Hepatocyte (in vitro differentiated cells): Measurements from ENCODE around the gene CIAO2B.
"Not testable (repeated sequence)": the region's sequence is repeated elsewhere in the genome, so short reads cannot be mapped to it uniquely, and the experiment has no call there.

Experiments
- CTCF ChIP-seq: fragments of 200-600 bp; sonication (generic); IDR thresholded peaks from 2 replicates; pipeline ENCODE4 v1.5.1; 2016; ENCODE audit warnings: antibody characterized with exemption, mild to moderate bottlenecking; ENCODE audit not compliant: poor library complexity
- EZH2 ChIP-seq: fragments of 200-600 bp; sonication (generic); IDR thresholded peaks from 2 replicates; pipeline ENCODE4 v1.6.1; 2016; ENCODE audit warnings: antibody characterized with exemption, mild to moderate bottlenecking, borderline replicate concordance

DNA sequence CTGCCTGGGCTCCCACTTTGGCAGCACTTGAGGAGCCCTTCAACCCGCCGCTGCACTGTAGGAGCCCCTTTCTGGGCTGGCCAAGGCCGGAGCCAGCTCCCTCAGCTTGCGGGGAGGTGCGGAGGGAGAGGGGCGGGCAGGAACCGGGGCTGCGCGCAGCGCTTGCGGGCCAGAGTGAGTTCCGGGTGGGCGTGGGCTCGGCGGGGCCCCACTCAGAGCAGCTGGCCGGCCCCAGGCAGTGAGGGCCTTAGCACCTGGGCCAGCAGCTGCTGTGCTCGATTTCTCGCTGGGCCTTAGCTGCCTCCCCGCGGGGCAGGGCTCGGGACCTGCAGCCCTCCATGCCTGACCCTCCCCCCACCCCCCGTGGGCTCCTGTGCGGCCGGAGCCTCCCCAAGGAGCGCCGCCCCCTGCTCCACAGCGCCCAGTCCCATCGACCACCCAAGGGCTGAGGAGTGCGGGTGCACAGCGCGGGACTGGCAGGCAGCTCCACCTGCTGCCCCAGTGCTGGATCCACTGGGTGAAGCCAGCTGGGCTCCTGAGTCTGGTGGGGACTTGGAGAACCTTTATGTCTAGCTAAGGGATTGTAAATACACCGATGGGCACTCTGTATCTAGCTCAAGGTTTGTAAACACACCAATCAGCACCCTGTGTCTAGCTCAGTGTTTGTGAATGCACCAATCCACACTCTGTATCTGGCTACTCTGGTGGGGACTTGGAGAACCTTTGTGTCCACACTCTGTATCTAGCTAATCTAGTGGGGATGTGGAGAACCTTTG lies 40.1 kb upstream of the CIAO2B start:
- not testable (repeated sequence) for TF ChIP-seq CTCF, EZH2
